GM15510 (cell line): ENCODE measurements around the gene ZEB2.

ENCODE experiments used
- POLR2A ChIP-seq: IDR thresholded peaks from 3 replicates; pipeline ENCODE4 v1.6.1; 2011; ENCODE audit warnings: borderline replicate concordance; ENCODE audit not compliant: insufficient read length; ENCODE audit errors: extremely low read depth

ZEB2 gene

GRCh38 chr2:144401036-144401435 lies 118.9 kb downstream of the ZEB2 start:
- no peak for TF ChIP-seq POLR2A

GRCh38 chr2:144396318-144396717 lies 123.6 kb downstream of the ZEB2 start:
- TF ChIP-seq POLR2A, result no peak

- TF ChIP-seq POLR2A, result no peak
Observed at GRCh38 chr2:144390424-144391020, 129.4 kb downstream of the ZEB2 start.

- TF ChIP-seq POLR2A, result no peak
Observed at GRCh38 chr2:144389930-144390311, 130.0 kb downstream of the ZEB2 start.

GRCh38 chr2:144389151-144389929 lies 130.6 kb downstream of the ZEB2 start:
- no peak for TF ChIP-seq POLR2A

- no peak for TF ChIP-seq POLR2A
Observed at GRCh38 chr2:144385381-144385780, 134.5 kb downstream of the ZEB2 start.

GRCh38 chr2:144383571-144384100 lies 136.3 kb downstream of the ZEB2 start:
- TF ChIP-seq POLR2A, result no peak

- no peak for TF ChIP-seq POLR2A
Observed at GRCh38 chr2:144382849-144383248, 137.1 kb downstream of the ZEB2 start.

- TF ChIP-seq POLR2A, result no peak
Observed at GRCh38 chr2:144381716-144382115, 138.2 kb downstream of the ZEB2 start.

- TF ChIP-seq POLR2A, result no peak
Observed at GRCh38 chr2:144379851-144380311, 140.0 kb downstream of the ZEB2 start.

GRCh38 chr2:144378551-144378950 lies 141.4 kb downstream of the ZEB2 start:
- no peak for TF ChIP-seq POLR2A

GRCh38 chr2:144377914-144378313 lies 142.0 kb downstream of the ZEB2 start:
- TF ChIP-seq POLR2A, result no peak

- TF ChIP-seq POLR2A, result no peak
Observed at GRCh38 chr2:144376926-144377325, 143.0 kb downstream of the ZEB2 start.

- TF ChIP-seq POLR2A, result no peak
Observed at GRCh38 chr2:144376460-144376859, 143.5 kb downstream of the ZEB2 start.

GRCh38 chr2:144374163-144374661 lies 145.7 kb downstream of the ZEB2 start:
- TF ChIP-seq POLR2A, result no peak
